SKM-1 (cell line): ENCODE results near the gene RFC2.
"Not testable (repeated sequence)": the region's sequence is repeated elsewhere in the genome, so short reads cannot be mapped to it uniquely, and the experiment has no call there.

Experiments used
- DNase-seq: peaks from one replicate; lab custom pipeline; 2025; ENCODE audit not compliant: unreplicated experiment; lab: John Stamatoyannopoulos, UW

Gene RFC2

GRCh38 chr7:74283858-74284447 lies 29.8 kb upstream of the RFC2 start:
- no peak for DNase-seq

GRCh38 chr7:74282748-74283459 lies 28.7 kb upstream of the RFC2 start:
- no peak for DNase-seq

GRCh38 chr7:74280985-74281384 lies 26.8 kb upstream of the RFC2 start:
- no peak for DNase-seq

- DNase-seq, result no peak
Measured at GRCh38 chr7:74277636-74278035, 23.4 kb upstream of the RFC2 start.

- no peak for DNase-seq
Measured at GRCh38 chr7:74275401-74275881, 21.2 kb upstream of the RFC2 start.

- DNase-seq, result peak; percentile 94
Measured at GRCh38 chr7:74272305-74273038, 18.3 kb upstream of the RFC2 start.

GRCh38 chr7:74271742-74272141 lies 17.5 kb upstream of the RFC2 start:
- DNase-seq, result no peak

GRCh38 chr7:74269757-74270277 lies 15.6 kb upstream of the RFC2 start:
- peak; percentile 16 for DNase-seq

- no peak for DNase-seq
Measured at GRCh38 chr7:74267756-74268565, 13.8 kb upstream of the RFC2 start.

- no peak for DNase-seq
Measured at GRCh38 chr7:74266191-74266963, 12.2 kb upstream of the RFC2 start.

- DNase-seq, result no peak
Measured at GRCh38 chr7:74263399-74264120, 9.4 kb upstream of the RFC2 start.

GRCh38 chr7:74262639-74263398 lies 8.6 kb upstream of the RFC2 start:
- DNase-seq, result no peak

- DNase-seq, result no peak
Measured at GRCh38 chr7:74258639-74259038, 4.4 kb upstream of the RFC2 start.

GRCh38 chr7:74256491-74257408 lies 2.6 kb upstream of the RFC2 start:
- DNase-seq, result no peak

GRCh38 chr7:74255461-74255860 lies 1.3 kb upstream of the RFC2 start:
- DNase-seq, result not testable (repeated sequence)

- DNase-seq, result no peak
Measured at GRCh38 chr7:74254858-74255379, 720 bp upstream of the RFC2 start.

- DNase-seq, result no peak
Measured at GRCh38 chr7:74253835-74254128, 417 bp downstream of the RFC2 start.

GRCh38 chr7:74253331-74253730 lies 868 bp downstream of the RFC2 start:
- DNase-seq, result no peak
